Measurements from ENCODE around the gene ST7.

ST7 gene

GRCh38 chr7:117092785-117093184 lies 139.5 kb downstream of the ST7 start:
- no peak overlapping the region for H3K4me3 ChIP-seq (ENCODE audit: low read depth, low read length)
- TF ChIP-seq CTCF (IDR thresholded peaks at IDR 0.05; ENCODE audit: borderline replicate concordance, insufficient read depth, low read depth, low read length) = no peak

- no peak overlapping the region for H3K4me3 ChIP-seq (ENCODE audit: low read depth, low read length)
- TF ChIP-seq CTCF (IDR thresholded peaks at IDR 0.05; ENCODE audit: borderline replicate concordance, insufficient read depth, low read depth, low read length) = no peak
Observed at GRCh38 chr7:117094457-117094856, 141.2 kb downstream of the ST7 start.

- no peak for TF ChIP-seq CTCF (IDR thresholded peaks at IDR 0.05; ENCODE audit: borderline replicate concordance, insufficient read depth, low read depth, low read length)
- no peak overlapping the region for H3K4me3 ChIP-seq (ENCODE audit: low read depth, low read length)
Observed at GRCh38 chr7:117095055-117095454, 141.8 kb downstream of the ST7 start.

GRCh38 chr7:117096330-117096729 lies 143.0 kb downstream of the ST7 start:
- H3K4me3 ChIP-seq (ENCODE audit: low read depth, low read length) = no peak overlapping the region
- TF ChIP-seq CTCF (IDR thresholded peaks at IDR 0.05; ENCODE audit: borderline replicate concordance, insufficient read depth, low read depth, low read length) = no peak

GRCh38 chr7:117096942-117097341 lies 143.6 kb downstream of the ST7 start:
- TF ChIP-seq CTCF (IDR thresholded peaks at IDR 0.05; ENCODE audit: borderline replicate concordance, insufficient read depth, low read depth, low read length) = no peak
- H3K4me3 ChIP-seq (ENCODE audit: low read depth, low read length) = no peak overlapping the region

- no peak overlapping the region for H3K4me3 ChIP-seq (ENCODE audit: low read depth, low read length)
Observed at GRCh38 chr7:117097860-117098259, 144.6 kb downstream of the ST7 start.

GRCh38 chr7:117098457-117098856 lies 145.2 kb downstream of the ST7 start:
- H3K4me3 ChIP-seq (ENCODE audit: low read depth, low read length) = no peak overlapping the region
- TF ChIP-seq CTCF (IDR thresholded peaks at IDR 0.05; ENCODE audit: borderline replicate concordance, insufficient read depth, low read depth, low read length) = no peak

More at GRCh38 chr7:117097860-117098259, 144.6 kb downstream of the ST7 start:
- TF ChIP-seq CTCF (IDR thresholded peaks at IDR 0.05; ENCODE audit: borderline replicate concordance, insufficient read depth, low read depth, low read length) = no peak
